GM12878 (cell line): Measurements from ENCODE around the gene CCL23.

ENCODE experiments used
- ATF7 ChIP-seq: fragments of 450-650 bp; IDR thresholded peaks from 2 replicates; pipeline ENCODE4 v1.6.1; 2016; ENCODE audit warnings: low read depth, mild to moderate bottlenecking
- EZH2 ChIP-seq: IDR thresholded peaks from 2 replicates; pipeline ENCODE4 v1.6.1; 2012; ENCODE audit warnings: low read depth, mild to moderate bottlenecking, control low read depth, inconsistent platforms, low read length, borderline replicate concordance; ENCODE audit not compliant: control insufficient read depth
- LARP7 ChIP-seq: fragments of 450-650 bp; IDR thresholded peaks from 2 replicates; pipeline ENCODE4 v1.6.1; 2017; ENCODE audit warnings: mild to moderate bottlenecking
- RCOR1 ChIP-seq: conservative IDR thresholded peaks from 2 replicates; pipeline ENCODE4 v1.6.1; 2012; ENCODE audit warnings: low read depth, low read length, improper control_type of control experiment
- TF ChIP-seq, protein P1 (sequence below), 3 experiments: IDR thresholded peaks in 2 of 3; conservative IDR thresholded peaks in 1 of 3; 2 replicates each; pipeline ENCODE4 v1.5.1; 2011; ENCODE audit warnings: low read depth in 3 of 3, low read length in 3 of 3, mild to moderate bottlenecking in 3 of 3, control low read depth in 2 of 3, moderate library complexity in 2 of 3, inconsistent platforms in 1 of 3, mixed read lengths in 1 of 3; ENCODE audit not compliant: control insufficient read depth in 2 of 3, insufficient read depth in 1 of 3; ENCODE audit errors: extremely low read depth in 1 of 3

DNA sequence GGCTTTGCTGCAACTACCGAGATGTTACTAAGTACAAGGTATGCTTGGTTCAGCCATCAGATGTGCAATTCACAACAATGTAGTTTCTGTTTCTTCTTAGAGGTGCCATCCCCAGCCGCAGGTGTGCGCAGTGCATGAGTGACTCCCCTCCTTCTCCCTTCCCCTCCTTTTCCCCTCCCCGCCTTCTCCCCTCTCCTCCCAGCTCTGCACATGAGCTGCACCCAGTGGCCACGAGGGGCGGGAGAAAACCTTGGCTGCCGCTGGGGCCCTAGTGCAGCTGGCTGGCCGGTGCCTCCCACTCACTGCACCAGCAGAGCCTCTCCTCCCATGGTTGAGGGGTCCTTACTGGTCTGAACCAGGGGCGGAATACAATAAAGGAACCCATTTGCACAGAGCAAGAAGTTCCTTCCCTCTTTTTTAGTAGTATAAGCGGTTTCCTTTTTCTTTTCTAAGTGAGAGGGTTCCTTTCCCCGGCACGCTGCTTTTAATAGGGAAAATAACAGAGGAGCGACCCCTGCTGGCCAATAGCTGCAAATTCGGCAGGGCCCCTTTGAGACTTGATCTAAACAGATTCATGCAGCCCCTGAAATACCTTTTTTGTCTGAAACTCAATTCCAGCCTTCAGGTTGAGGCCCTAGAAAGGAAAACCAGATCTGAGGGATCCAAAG, 8.6 kb downstream of the CCL23 start:
- TF ChIP-seq, protein P1, sequence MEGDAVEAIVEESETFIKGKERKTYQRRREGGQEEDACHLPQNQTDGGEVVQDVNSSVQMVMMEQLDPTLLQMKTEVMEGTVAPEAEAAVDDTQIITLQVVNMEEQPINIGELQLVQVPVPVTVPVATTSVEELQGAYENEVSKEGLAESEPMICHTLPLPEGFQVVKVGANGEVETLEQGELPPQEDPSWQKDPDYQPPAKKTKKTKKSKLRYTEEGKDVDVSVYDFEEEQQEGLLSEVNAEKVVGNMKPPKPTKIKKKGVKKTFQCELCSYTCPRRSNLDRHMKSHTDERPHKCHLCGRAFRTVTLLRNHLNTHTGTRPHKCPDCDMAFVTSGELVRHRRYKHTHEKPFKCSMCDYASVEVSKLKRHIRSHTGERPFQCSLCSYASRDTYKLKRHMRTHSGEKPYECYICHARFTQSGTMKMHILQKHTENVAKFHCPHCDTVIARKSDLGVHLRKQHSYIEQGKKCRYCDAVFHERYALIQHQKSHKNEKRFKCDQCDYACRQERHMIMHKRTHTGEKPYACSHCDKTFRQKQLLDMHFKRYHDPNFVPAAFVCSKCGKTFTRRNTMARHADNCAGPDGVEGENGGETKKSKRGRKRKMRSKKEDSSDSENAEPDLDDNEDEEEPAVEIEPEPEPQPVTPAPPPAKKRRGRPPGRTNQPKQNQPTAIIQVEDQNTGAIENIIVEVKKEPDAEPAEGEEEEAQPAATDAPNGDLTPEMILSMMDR (IDR thresholded peaks at IDR 0.05 in 2 of 3, conservative IDR thresholded peaks at IDR 0.05 in 1 of 3; ENCODE audit: control insufficient read depth in 2 of 3, extremely low read depth in 1 of 3, insufficient read depth in 1 of 3, low read depth in 3 of 3, low read length in 3 of 3): peak; percentile 4 to 51 (median 47); a peak in 4 of 6 replicates
- TF ChIP-seq EZH2 (no peak), RCOR1 (no peak), ATF7 (no peak), LARP7 (no peak)
